Cardiac muscle cell (in vitro differentiated cells and primary cell): ENCODE results near the gene BTN2A1. TPM values are rescaled to one million over a fixed set of nuclear protein-coding genes. Genes with fewer than 3 reads are reported as not detected.
A peak's percentile ranks its signal among the peaks of the same experiment; 100 is the strongest.

Experiments used
- DNase-seq, 2 donors: peaks; one replicate each; pipeline versions ENCODE4 v3.0.0 to v3.0.0-alpha.2; 2010 to 2017; ENCODE audit warnings: low read depth in 1 of 2, low spot score in 1 of 2
- H3K27ac ChIP-seq: fragments of 200-600 bp; sonication (generic); 2 replicates; pipeline ENCODE4 v1.5.1; 2016
- H3K27me3 ChIP-seq: fragments of 200-600 bp; sonication (generic); 2 replicates; pipeline ENCODE4 v1.6.0; 2016; ENCODE audit warnings: control low read depth
- H3K36me3 ChIP-seq: fragments of 200-600 bp; sonication (generic); 2 replicates; pipeline ENCODE4 v1.5.1; 2016; ENCODE audit warnings: control low read depth
- H3K4me1 ChIP-seq: fragments of 200-600 bp; sonication (generic); 2 replicates; pipeline ENCODE4 v1.8.1; 2017; ENCODE audit warnings: low read depth, mild to moderate bottlenecking, mixed run types
- H3K4me3 ChIP-seq: fragments of 200-600 bp; sonication (generic); 2 replicates; pipeline ENCODE4 v1.5.1; 2016; ENCODE audit warnings: mild to moderate bottlenecking
- H3K9me3 ChIP-seq: fragments of 200-600 bp; sonication (generic); 2 replicates; pipeline ENCODE4 v1.5.1; 2017; ENCODE audit warnings: low read depth, mild to moderate bottlenecking, control low read depth
- CTCF ChIP-seq: IDR thresholded peaks from 2 replicates; pipeline ENCODE4 v1.5.1; 2012; ENCODE audit warnings: low read depth, mild to moderate bottlenecking, low read length
- polyA plus RNA-seq: library from polyadenylated mRNA; unstranded; fragments of >200 nt; fragmentation: Nextera tagmentation; extraction: Ambion mirVana; gene quantifications from 2 replicates; pipeline ENCODE4 v1.2.1, GENCODE V29; 2016
- total RNA-seq: library from RNA; depleted of rRNA; stranded (reverse); fragments of >200 nt; gene quantifications from 2 replicates; pipeline ENCODE4 v1.2.3, GENCODE V29; 2016

The BTN2A1 gene
- total and polyA plus RNA-seq, 2 experiments from 2014 or later: 18.9 to 27.2 TPM

- Histone ChIP-seq H3K4me1 (peaks cover 8% of the 10 kb centered on the region), H3K27me3 (no peaks in the 10 kb centered on the region), H3K36me3 (peaks cover 7% of the 10 kb centered on the region), H3K9me3 (no peaks in the 10 kb centered on the region), H3K27ac (peak overlapping the region; percentile 85), H3K4me3 (peak overlapping the region; percentile 22)
- TF ChIP-seq CTCF: no peak
- peak; percentile 72 to 97 for DNase-seq
Measured at GRCh38 chr6:26473758-26474438, 16.1 kb downstream of the BTN2A1 start.

GRCh38 chr6:26474439-26474881 is 16.7 kb downstream of the BTN2A1 start:
- TF ChIP-seq CTCF: no peak
- H3K27ac ChIP-seq: peak overlapping the region; percentile 85

GRCh38 chr6:26475823-26476729 is 18.3 kb downstream of the BTN2A1 start:
- H3K36me3 ChIP-seq: no peaks in the 10 kb centered on the region
- no peak overlapping the region for H3K4me3 ChIP-seq
- no peaks in the 10 kb centered on the region for H3K27me3 ChIP-seq
- no peak for DNase-seq
- H3K4me1 ChIP-seq: peaks cover 8% of the 10 kb centered on the region
- no peaks in the 10 kb centered on the region for H3K9me3 ChIP-seq
- TF ChIP-seq CTCF: no peak
- no peak overlapping the region for H3K27ac ChIP-seq

More at GRCh38 chr6:26474439-26474881, 16.7 kb downstream of the BTN2A1 start:
- no peaks in the 10 kb centered on the region for H3K9me3 ChIP-seq
- no peak for DNase-seq
- H3K4me3 ChIP-seq: peak overlapping the region; percentile 22
- H3K36me3 ChIP-seq: peaks cover 3% of the 10 kb centered on the region
- peaks cover 8% of the 10 kb centered on the region for H3K4me1 ChIP-seq
- no peaks in the 10 kb centered on the region for H3K27me3 ChIP-seq

GRCh38 chr6:26476896-26477295 is 19.1 kb downstream of the BTN2A1 start:
- H3K4me3 ChIP-seq: no peak overlapping the region
- no peaks in the 10 kb centered on the region for H3K36me3 ChIP-seq
- no peak for TF ChIP-seq CTCF
- H3K4me1 ChIP-seq: peaks cover 8% of the 10 kb centered on the region
- H3K9me3 ChIP-seq: no peaks in the 10 kb centered on the region
- no peaks in the 10 kb centered on the region for H3K27me3 ChIP-seq
- H3K27ac ChIP-seq: no peak overlapping the region
- DNase-seq: no peak

GRCh38 chr6:26477426-26477825 is 19.7 kb downstream of the BTN2A1 start:
- DNase-seq: peak in 1 of 2 donors; percentile 33
- H3K27ac ChIP-seq: no peak overlapping the region
- H3K4me1 ChIP-seq: peaks cover 8% of the 10 kb centered on the region
- H3K27me3 ChIP-seq: no peaks in the 10 kb centered on the region
- H3K36me3 ChIP-seq: no peaks in the 10 kb centered on the region
- H3K9me3 ChIP-seq: no peaks in the 10 kb centered on the region
- no peak for TF ChIP-seq CTCF
- H3K4me3 ChIP-seq: no peak overlapping the region
